NT2/D1 (cell line): ENCODE results near the gene UQCC5.

ENCODE experiments used
- DNase-seq: peaks from one replicate; pipeline ENCODE4 v3.0.0-alpha.2; 2011; ENCODE audit warnings: low read depth, low spot score
- H3K27me3 ChIP-seq: 2 replicates; pipeline ENCODE4 v1.6.0; 2011; ENCODE audit warnings: mild to moderate bottlenecking; ENCODE audit not compliant: insufficient read length, insufficient read depth
- H3K36me3 ChIP-seq: 2 replicates; pipeline ENCODE4 v1.6.1; 2011; ENCODE audit warnings: mild to moderate bottlenecking, low read length, mixed read lengths; ENCODE audit not compliant: insufficient read depth, insufficient read length
- H3K4me1 ChIP-seq: 2 replicates; pipeline ENCODE4 v1.5.1; 2011; ENCODE audit not compliant: insufficient read depth, insufficient read length
- H3K4me3 ChIP-seq: 2 replicates; pipeline ENCODE4 v1.5.1; 2011; ENCODE audit warnings: low read depth; ENCODE audit not compliant: insufficient read length
- H3K9ac ChIP-seq: 2 replicates; pipeline ENCODE4 v1.6.0; 2011; ENCODE audit warnings: low read depth; ENCODE audit not compliant: insufficient read length
- H3K9me3 ChIP-seq: 2 replicates; pipeline ENCODE4 v1.5.1; 2011; ENCODE audit warnings: mild to moderate bottlenecking, low read length; ENCODE audit not compliant: insufficient read depth
- SUZ12 ChIP-seq: IDR thresholded peaks from 2 replicates; pipeline ENCODE4 v1.6.1; 2011; ENCODE audit not compliant: insufficient read length, insufficient read depth; ENCODE audit errors: extremely low read depth
- YY1 ChIP-seq: IDR thresholded peaks from 2 replicates; pipeline ENCODE4 v1.6.1; 2011; ENCODE audit not compliant: insufficient read length, insufficient read depth
- ZNF274 ChIP-seq: IDR thresholded peaks from 2 replicates; pipeline ENCODE4 v1.6.1; 2011; ENCODE audit warnings: mild to moderate bottlenecking, low read depth, low read length

The UQCC5 gene

GRCh38 chr3:52544937-52545336 lies 8.5 kb downstream of the UQCC5 start:
- TF ChIP-seq SUZ12 (no peak), YY1 (no peak), ZNF274 (no peak)
- no peak for DNase-seq
- Histone ChIP-seq H3K36me3 (peaks cover 61% of the 10 kb centered on the region), H3K4me1 (no peaks in the 10 kb centered on the region), H3K27me3 (no peaks in the 10 kb centered on the region), H3K9me3 (no peaks in the 10 kb centered on the region), H3K9ac (no peak overlapping the region), H3K4me3 (no peak overlapping the region)

GRCh38 chr3:52546111-52546901 lies 9.9 kb downstream of the UQCC5 start:
- Histone ChIP-seq H3K27me3 (no peaks in the 10 kb centered on the region), H3K9me3 (no peaks in the 10 kb centered on the region), H3K36me3 (peaks cover 66% of the 10 kb centered on the region), H3K4me1 (no peaks in the 10 kb centered on the region), H3K4me3 (no peak overlapping the region), H3K9ac (no peak overlapping the region)
- TF ChIP-seq YY1 = no peak
- no peak for TF ChIP-seq SUZ12
- TF ChIP-seq ZNF274 = no peak
- DNase-seq = no peak

GRCh38 chr3:52547143-52547542 lies 10.7 kb downstream of the UQCC5 start:
- Histone ChIP-seq H3K4me3 (no peak overlapping the region), H3K4me1 (no peaks in the 10 kb centered on the region), H3K27me3 (no peaks in the 10 kb centered on the region), H3K9me3 (no peaks in the 10 kb centered on the region), H3K9ac (no peak overlapping the region), H3K36me3 (peaks cover 66% of the 10 kb centered on the region)
- DNase-seq = no peak
- no peak for TF ChIP-seq SUZ12

DNA sequence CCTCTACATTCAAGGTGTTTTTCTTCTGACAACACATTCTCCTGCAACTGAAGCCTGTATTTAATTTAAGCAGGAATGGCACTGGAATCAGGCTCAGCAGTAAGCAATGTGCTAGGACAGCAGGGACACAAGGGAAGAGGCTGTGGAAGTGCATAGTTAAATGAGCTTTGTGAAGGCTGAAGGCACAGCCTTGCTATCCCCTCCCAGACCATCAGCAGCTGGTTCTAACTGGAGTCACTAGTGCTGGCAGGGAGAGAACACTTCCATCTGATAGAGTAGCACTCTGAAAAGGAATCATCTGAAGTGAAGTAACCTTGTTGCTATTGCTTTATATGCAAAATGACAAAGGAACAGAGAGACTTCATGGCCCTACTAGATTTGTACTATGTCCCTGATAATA lies 14.7 kb downstream of the UQCC5 start:
- DNase-seq = no peak
- peaks cover 74% of the 10 kb centered on the region for H3K36me3 ChIP-seq
- no peaks in the 10 kb centered on the region for H3K27me3 ChIP-seq
- H3K4me3 ChIP-seq = no peak overlapping the region
- H3K9ac ChIP-seq = no peak overlapping the region
- no peaks in the 10 kb centered on the region for H3K4me1 ChIP-seq
- no peaks in the 10 kb centered on the region for H3K9me3 ChIP-seq
- no peak for TF ChIP-seq SUZ12
- TF ChIP-seq ZNF274 = no peak
- TF ChIP-seq YY1 = no peak

DNA sequence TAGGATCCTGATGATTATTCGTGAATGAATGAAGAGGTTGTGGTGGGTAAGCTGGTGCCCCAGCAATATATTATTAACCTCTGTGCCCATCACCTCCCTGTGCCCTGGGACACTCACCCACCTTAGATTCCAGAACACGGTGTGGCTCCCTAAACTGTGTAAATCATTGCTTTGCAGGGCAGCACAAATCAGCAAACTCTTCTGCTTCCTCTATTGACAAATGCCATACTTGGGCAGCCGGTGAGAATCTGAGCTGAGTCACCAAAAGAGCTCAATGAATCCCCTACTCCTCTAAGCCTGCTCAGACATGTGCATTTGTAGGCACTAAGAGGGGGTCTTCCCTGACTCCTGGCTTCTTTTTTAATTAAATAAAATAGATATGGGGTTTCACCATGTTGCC lies 15.7 kb downstream of the UQCC5 start:
- DNase-seq = no peak
- Histone ChIP-seq H3K27me3 (no peaks in the 10 kb centered on the region), H3K4me1 (no peaks in the 10 kb centered on the region), H3K36me3 (peaks cover 72% of the 10 kb centered on the region), H3K9me3 (no peaks in the 10 kb centered on the region), H3K4me3 (no peak overlapping the region), H3K9ac (no peak overlapping the region)
- TF ChIP-seq YY1 (no peak), SUZ12 (no peak), ZNF274 (no peak)

GRCh38 chr3:52554026-52554755 lies 17.8 kb downstream of the UQCC5 start:
- no peaks in the 10 kb centered on the region for H3K27me3 ChIP-seq
- H3K9me3 ChIP-seq = no peaks in the 10 kb centered on the region
- no peaks in the 10 kb centered on the region for H3K4me1 ChIP-seq
- no peak overlapping the region for H3K4me3 ChIP-seq
- DNase-seq = no peak
- no peak for TF ChIP-seq SUZ12
- TF ChIP-seq YY1 = no peak
- TF ChIP-seq ZNF274 = no peak
- peaks cover 78% of the 10 kb centered on the region for H3K36me3 ChIP-seq
- H3K9ac ChIP-seq = no peak overlapping the region

DNA sequence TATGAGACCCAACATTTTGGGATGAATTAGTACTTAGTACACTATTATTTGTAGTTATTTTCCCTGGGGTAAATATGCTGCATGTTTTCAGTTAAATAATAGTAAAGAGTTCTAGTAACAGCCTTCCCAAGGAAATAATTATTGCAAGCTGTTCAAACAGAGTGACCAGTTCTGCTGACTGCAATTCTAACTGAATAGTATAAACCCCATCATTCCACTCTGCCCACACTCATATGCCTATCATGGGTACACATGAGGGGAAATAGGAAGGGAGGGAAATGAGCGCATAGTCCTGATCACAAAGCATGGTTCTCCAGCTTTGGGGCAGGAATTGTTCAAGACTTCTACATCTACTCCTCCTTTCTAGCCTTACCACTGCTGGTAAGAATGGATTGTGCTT lies 18.7 kb downstream of the UQCC5 start:
- DNase-seq = no peak
- no peaks in the 10 kb centered on the region for H3K4me1 ChIP-seq
- no peaks in the 10 kb centered on the region for H3K9me3 ChIP-seq
- no peak overlapping the region for H3K4me3 ChIP-seq
- peaks cover 85% of the 10 kb centered on the region for H3K36me3 ChIP-seq
- no peak for TF ChIP-seq SUZ12
- TF ChIP-seq ZNF274 = no peak
- no peaks in the 10 kb centered on the region for H3K27me3 ChIP-seq
- H3K9ac ChIP-seq = no peak overlapping the region
